Osteoblast (primary cell): ENCODE results near the gene MBP. TPM values are rescaled to one million over a fixed set of nuclear protein-coding genes. Genes with fewer than 3 reads are reported as not detected.
A peak's percentile ranks its signal among the peaks of the same experiment; 100 is the strongest.

Experiments used
- DNase-seq: peaks from one replicate; pipeline ENCODE4 v3.0.0; 2011; ENCODE audit warnings: low spot score, mixed read lengths; ENCODE audit not compliant: insufficient read length; ENCODE audit errors: missing footprints
- H2AFZ ChIP-seq: 2 replicates; pipeline ENCODE4 v1.6.0; 2011; ENCODE audit warnings: mild to moderate bottlenecking, low read length
- H3K27ac ChIP-seq: 2 replicates; pipeline ENCODE4 v1.5.1; 2011; ENCODE audit warnings: mild to moderate bottlenecking, low read depth, low read length, moderate library complexity
- H3K27me3 ChIP-seq: 2 replicates; pipeline ENCODE4 v1.6.0; 2012; ENCODE audit warnings: mild to moderate bottlenecking, control low read depth, inconsistent platforms, low read length, moderate library complexity; ENCODE audit not compliant: insufficient read depth
- H3K36me3 ChIP-seq: 2 replicates; pipeline ENCODE4 v1.5.1; 2011; ENCODE audit warnings: mild to moderate bottlenecking, low read length, control low read depth, moderate library complexity; ENCODE audit not compliant: insufficient read depth
- H3K4me1 ChIP-seq: 2 replicates; pipeline ENCODE4 v1.5.1; 2011; ENCODE audit warnings: mild to moderate bottlenecking, low read length, control low read depth, moderate library complexity; ENCODE audit not compliant: insufficient read depth
- H3K4me2 ChIP-seq: 2 replicates; pipeline ENCODE4 v1.6.0; 2011; ENCODE audit warnings: mild to moderate bottlenecking, low read length; ENCODE audit not compliant: insufficient read depth
- H3K4me3 ChIP-seq: fragments of 200-600 bp; sonication (generic); 3 replicates; pipeline ENCODE4 v1.5.1; 2012; ENCODE audit warnings: mild to moderate bottlenecking, low read length, inconsistent platforms; ENCODE audit not compliant: insufficient read depth
- H3K79me2 ChIP-seq: 2 replicates; pipeline ENCODE4 v1.6.0; 2012; ENCODE audit warnings: mild to moderate bottlenecking, low read length, control low read depth, inconsistent platforms; ENCODE audit not compliant: insufficient read depth
- H3K9me3 ChIP-seq: 2 replicates; pipeline ENCODE4 v1.5.1; 2011; ENCODE audit warnings: low read depth, low read length, control low read depth
- H4K20me1 ChIP-seq: 2 replicates; pipeline ENCODE4 v1.6.0; 2012; ENCODE audit warnings: mild to moderate bottlenecking, low read length, control low read depth; ENCODE audit not compliant: insufficient read depth
- total RNA-seq: library from RNA; depleted of rRNA; stranded (reverse); fragments of >200 nt; gene quantifications from 2 replicates; pipeline ENCODE4 v1.2.3, GENCODE V29; 2012
- TF ChIP-seq, protein P1 (sequence below): IDR thresholded peaks from 2 replicates; pipeline ENCODE4 v1.5.1; 2011; ENCODE audit warnings: mild to moderate bottlenecking, low read depth, low read length, moderate library complexity; ENCODE audit errors: extremely low read depth

Gene MBP
- total RNA-seq, 1 donor, result 2.2 TPM

DNA sequence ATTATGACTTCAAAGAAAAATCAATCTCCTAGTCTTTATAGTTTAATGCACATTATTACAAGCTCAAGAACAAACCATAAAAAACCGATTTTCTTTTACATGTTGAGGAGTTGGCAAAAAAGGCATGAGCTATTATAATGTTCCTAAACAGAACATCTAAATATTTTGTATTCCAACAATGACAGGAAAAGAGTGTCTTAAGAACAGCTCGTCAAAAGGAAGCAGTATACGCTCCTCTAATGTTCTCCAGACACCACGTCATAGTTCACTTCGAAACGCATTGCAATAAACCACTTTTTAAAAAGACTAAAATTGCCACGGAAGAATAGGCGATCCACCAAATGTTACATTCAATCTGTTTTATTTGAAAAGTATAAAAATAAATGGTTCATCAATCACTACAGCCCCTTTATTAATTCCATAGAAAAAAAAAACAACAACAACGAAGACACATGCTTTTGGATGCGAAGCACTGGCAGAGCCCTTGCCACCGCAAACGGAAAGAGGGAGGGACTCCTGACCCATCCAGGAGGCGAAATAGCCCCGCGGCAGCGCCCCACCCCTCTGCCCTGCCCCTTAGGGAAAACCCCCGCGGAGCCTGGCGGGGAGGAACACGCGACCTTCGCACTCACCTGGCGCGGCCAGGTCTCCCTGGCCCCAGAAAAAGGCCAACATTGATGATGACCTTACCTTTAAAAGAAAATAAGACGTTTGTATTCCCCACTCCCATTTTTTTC is 45.8 kb downstream of the MBP start:
- Histone ChIP-seq H3K4me1 (peaks cover 7% of the 10 kb centered on the region), H3K4me2 (peak overlapping the region; percentile 67), H2AFZ (peak overlapping the region; percentile 31), H3K79me2 (no peaks in the 10 kb centered on the region), H3K9me3 (no peaks in the 10 kb centered on the region), H3K4me3 (peak overlapping the region; percentile 59), H3K27me3 (no peaks in the 10 kb centered on the region), H4K20me1 (no peaks in the 10 kb centered on the region), H3K27ac (no peak overlapping the region), H3K36me3 (no peaks in the 10 kb centered on the region)
- no peak for DNase-seq
- TF ChIP-seq, protein P1, sequence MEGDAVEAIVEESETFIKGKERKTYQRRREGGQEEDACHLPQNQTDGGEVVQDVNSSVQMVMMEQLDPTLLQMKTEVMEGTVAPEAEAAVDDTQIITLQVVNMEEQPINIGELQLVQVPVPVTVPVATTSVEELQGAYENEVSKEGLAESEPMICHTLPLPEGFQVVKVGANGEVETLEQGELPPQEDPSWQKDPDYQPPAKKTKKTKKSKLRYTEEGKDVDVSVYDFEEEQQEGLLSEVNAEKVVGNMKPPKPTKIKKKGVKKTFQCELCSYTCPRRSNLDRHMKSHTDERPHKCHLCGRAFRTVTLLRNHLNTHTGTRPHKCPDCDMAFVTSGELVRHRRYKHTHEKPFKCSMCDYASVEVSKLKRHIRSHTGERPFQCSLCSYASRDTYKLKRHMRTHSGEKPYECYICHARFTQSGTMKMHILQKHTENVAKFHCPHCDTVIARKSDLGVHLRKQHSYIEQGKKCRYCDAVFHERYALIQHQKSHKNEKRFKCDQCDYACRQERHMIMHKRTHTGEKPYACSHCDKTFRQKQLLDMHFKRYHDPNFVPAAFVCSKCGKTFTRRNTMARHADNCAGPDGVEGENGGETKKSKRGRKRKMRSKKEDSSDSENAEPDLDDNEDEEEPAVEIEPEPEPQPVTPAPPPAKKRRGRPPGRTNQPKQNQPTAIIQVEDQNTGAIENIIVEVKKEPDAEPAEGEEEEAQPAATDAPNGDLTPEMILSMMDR, result no peak

GRCh38 chr18:77086034-77086433 is 46.5 kb downstream of the MBP start:
- H4K20me1 ChIP-seq, result no peaks in the 10 kb centered on the region
- no peak overlapping the region for H3K4me3 ChIP-seq
- TF ChIP-seq, protein P1, result no peak
- no peaks in the 10 kb centered on the region for H3K36me3 ChIP-seq
- no peak overlapping the region for H2AFZ ChIP-seq
- no peaks in the 10 kb centered on the region for H3K79me2 ChIP-seq
- H3K27ac ChIP-seq, result no peak overlapping the region
- H3K4me2 ChIP-seq, result no peak overlapping the region
- peak; percentile 94 for DNase-seq
- peaks cover 8% of the 10 kb centered on the region for H3K4me1 ChIP-seq
- no peaks in the 10 kb centered on the region for H3K27me3 ChIP-seq
- H3K9me3 ChIP-seq, result no peaks in the 10 kb centered on the region

DNA sequence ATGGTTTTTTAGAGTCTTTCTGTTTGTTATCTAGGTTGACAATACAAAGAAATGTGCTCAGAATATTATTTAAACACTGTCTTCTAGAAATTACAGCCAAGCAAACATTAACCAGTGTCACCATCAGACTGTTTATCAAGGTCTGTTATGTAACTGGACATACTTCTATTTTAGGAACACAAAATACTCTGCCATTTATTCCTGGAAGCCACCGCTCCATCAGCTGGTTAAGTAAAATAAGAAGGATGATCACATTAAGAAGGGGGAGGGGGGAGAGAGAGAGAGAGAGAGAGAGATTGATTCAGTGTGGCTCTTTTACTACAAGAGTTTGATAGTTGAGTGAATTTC is 47.9 kb downstream of the MBP start:
- Histone ChIP-seq H3K27me3 (no peaks in the 10 kb centered on the region), H4K20me1 (no peaks in the 10 kb centered on the region), H3K27ac (no peak overlapping the region), H3K4me1 (peaks cover 11% of the 10 kb centered on the region), H3K36me3 (no peaks in the 10 kb centered on the region), H3K79me2 (no peaks in the 10 kb centered on the region), H2AFZ (no peak overlapping the region), H3K4me3 (no peak overlapping the region), H3K4me2 (no peak overlapping the region), H3K9me3 (no peaks in the 10 kb centered on the region)
- DNase-seq, result no peak
- TF ChIP-seq, protein P1, result no peak

DNA sequence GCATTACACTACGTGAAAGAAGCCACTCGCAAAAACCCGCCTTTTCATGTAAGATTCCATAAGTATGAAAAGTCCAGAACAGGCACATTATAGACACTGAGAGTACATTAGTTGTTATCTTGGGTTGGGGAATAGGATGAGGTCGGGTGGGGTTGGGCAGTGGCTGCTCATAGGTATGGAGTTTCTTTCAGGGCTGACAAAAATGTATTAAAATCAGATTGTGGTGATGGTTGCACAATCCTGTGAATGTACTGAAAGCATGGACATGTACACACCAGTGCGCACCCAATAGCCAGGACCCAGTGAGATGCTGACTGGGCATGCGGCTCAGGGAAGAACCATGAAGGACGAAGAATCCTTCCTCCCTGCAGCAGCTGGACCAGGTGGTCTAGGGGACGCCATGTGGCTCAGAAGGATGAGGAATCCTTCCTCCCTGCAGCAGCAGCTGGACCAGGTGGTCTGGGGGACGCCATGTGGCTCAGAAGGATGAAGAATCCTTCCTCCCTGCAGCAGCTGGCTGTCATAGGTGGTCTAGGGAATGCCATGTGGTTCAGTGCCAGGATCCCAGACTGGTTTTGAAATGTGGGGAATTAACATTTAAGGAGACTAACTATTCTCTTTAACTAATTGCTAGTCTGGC is 50.1 kb downstream of the MBP start:
- DNase-seq, result no peak
- TF ChIP-seq, protein P1, result no peak
- H3K4me3 ChIP-seq, result no peak overlapping the region
- H3K27me3 ChIP-seq, result no peaks in the 10 kb centered on the region
- no peaks in the 10 kb centered on the region for H3K36me3 ChIP-seq
- peaks cover 22% of the 10 kb centered on the region for H3K4me1 ChIP-seq
- H3K79me2 ChIP-seq, result no peaks in the 10 kb centered on the region
- no peaks in the 10 kb centered on the region for H4K20me1 ChIP-seq
- no peak overlapping the region for H3K4me2 ChIP-seq
- H2AFZ ChIP-seq, result no peak overlapping the region
- no peak overlapping the region for H3K27ac ChIP-seq
- H3K9me3 ChIP-seq, result no peaks in the 10 kb centered on the region
